ENCODE data around the gene FILIP1L. TPM values are rescaled to one million over a fixed set of nuclear protein-coding genes. Genes with fewer than 3 reads are reported as not detected.

Gene FILIP1L
- total and polyA plus RNA-seq, 2 of the 8 experiments (the other 6 are each of a cell fraction or from before 2014, with no cell fraction given), result 0.06 to 0.09 TPM

DNA sequence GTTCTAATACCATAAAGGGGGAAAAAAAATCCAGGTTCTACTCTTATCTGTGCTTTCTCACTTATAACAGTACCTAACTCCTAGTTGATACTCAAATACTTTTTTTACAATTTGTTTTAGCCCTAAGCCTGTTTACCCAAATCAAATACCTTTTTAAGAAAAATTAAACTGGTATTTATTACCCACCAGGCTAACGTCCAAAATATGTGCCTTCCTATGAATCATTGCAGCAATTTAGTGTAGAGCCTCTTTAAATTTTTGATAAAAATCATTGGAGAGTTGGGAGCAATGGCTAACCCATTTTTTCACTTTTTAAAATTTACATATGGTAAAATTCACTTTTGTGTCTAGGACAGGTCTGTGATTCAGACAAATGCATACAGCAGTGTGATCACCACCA, 27.9 kb downstream of the FILIP1L start:
- no peak for FAIRE-seq
- H2AFZ ChIP-seq (ENCODE audit: low read length), result no peak overlapping the region
- H3K4ac ChIP-seq (replicated peaks; ENCODE audit: insufficient read length, low read depth, low read length), result no peak overlapping the region
- H2BK120ac ChIP-seq (replicated peaks; ENCODE audit: low read depth, low read length), result no peak overlapping the region
- no peak overlapping the region for H3K56ac ChIP-seq (replicated peaks; ENCODE audit: insufficient read length, low read depth, low read length)
- WGBS, 2 experiments (ENCODE audit: extremely low coverage in 1 of 2, insufficient coverage in 1 of 2, insufficient read length in 1 of 2, insufficient replicate concordance in 2 of 2, low coverage in 1 of 2, low lambda C conversion rate in 2 of 2, missing lambda C conversion rate in 1 of 2), result 91% methylated on average over 1 of the region's 1 CpG; no CpG with 5 or more reads in 1 of the 2 experiments
- no peak for DNase-seq (ENCODE audit: low read depth in 1 of 2, low spot score in 2 of 2)
- H3K18ac ChIP-seq (ENCODE audit: extremely low read depth, low read length), result no peak overlapping the region
- no peak overlapping the region for H3K23ac ChIP-seq (ENCODE audit: insufficient read length)
- no peak overlapping the region for H3K27ac ChIP-seq (ENCODE audit: low read depth, low read length)
- no peaks in the 10 kb centered on the region for H3K9me3 ChIP-seq (ENCODE audit: insufficient read depth in 2 of 2, low read depth in 1 of 2, low read length in 1 of 2)
- H4K8ac ChIP-seq (ENCODE audit: extremely low read depth, insufficient read depth, low read length), result no peak overlapping the region
- no peak overlapping the region for H4K5ac ChIP-seq (ENCODE audit: insufficient read length, low read depth, low read length)
- no peaks in the 10 kb centered on the region for H3K79me2 ChIP-seq (ENCODE audit: control insufficient read depth in 1 of 2, insufficient read depth in 2 of 2, low read length in 2 of 2)
- no peaks in the 10 kb centered on the region for H3K79me1 ChIP-seq (ENCODE audit: low read depth, low read length)
- no peak overlapping the region for H2AK5ac ChIP-seq (ENCODE audit: low read depth, low read length)
- no peak overlapping the region for H2BK12ac ChIP-seq (ENCODE audit: low read depth, low read length)
- H2BK15ac ChIP-seq (ENCODE audit: low read length), result no peak overlapping the region
- H3K27me3 ChIP-seq (replicated peaks in 1 of 4; ENCODE audit: control insufficient read depth in 3 of 4, extremely low read depth in 1 of 4, insufficient read depth in 3 of 4, low read length in 3 of 4), result no peaks in the 10 kb centered on the region
- ChIA-PET POLR2A (ENCODE audit: partially characterized antibody) (no interaction called here), CTCF (ENCODE audit: partially characterized antibody) (no interaction called here)
- peaks cover 0 to 7% (median 3%) of the 10 kb centered on the region in 4 experiments; a peak in 5 of 7 replicates for H3K4me1 ChIP-seq (replicated peaks in 1 of 4; ENCODE audit: control insufficient read depth in 3 of 4, insufficient read depth in 4 of 4, low read length in 3 of 4)
- no peak overlapping the region for H3K14ac ChIP-seq (ENCODE audit: insufficient read length)
- H3K23me2 ChIP-seq (ENCODE audit: low read depth, low read length), result no peaks in the 10 kb centered on the region
- no peak overlapping the region for H2BK20ac ChIP-seq (ENCODE audit: low read length)
- no peaks in the 10 kb centered on the region for H3K36me3 ChIP-seq (ENCODE audit: control insufficient read depth in 2 of 4, insufficient read depth in 4 of 4, low read length in 3 of 4)
- H3K9ac ChIP-seq (replicated peaks in 1 of 4; ENCODE audit: extremely low read depth in 1 of 4, low read depth in 3 of 4, low read length in 3 of 4), result no peak overlapping the region
- no peak overlapping the region for H2BK5ac ChIP-seq (ENCODE audit: low read depth, low read length)
- no peaks in the 10 kb centered on the region for H4K20me1 ChIP-seq (replicated peaks in 1 of 2; ENCODE audit: control insufficient read depth in 1 of 2, insufficient read depth in 2 of 2, low read length in 2 of 2)
- no peak overlapping the region for H4K91ac ChIP-seq (replicated peaks; ENCODE audit: insufficient read length, low read length)
- H3K4me3 ChIP-seq (ENCODE audit: extremely low read depth in 1 of 4, insufficient read depth in 2 of 4, low read depth in 3 of 4, low read length in 4 of 4), result no peak overlapping the region
- no peak overlapping the region for H3K4me2 ChIP-seq (ENCODE audit: insufficient read depth in 1 of 2, low read depth in 2 of 2, low read length in 2 of 2)
- TF ChIP-seq SUZ12 (IDR thresholded peaks at IDR 0.05; ENCODE audit: low read length) (no peak), CEBPB (IDR thresholded peaks at IDR 0.05; ENCODE audit: low read depth, low read length) (no peak), BACH1 (IDR thresholded peaks at IDR 0.05; ENCODE audit: low read length) (no peak), RFX5 (IDR thresholded peaks at IDR 0.05; ENCODE audit: borderline replicate concordance, low read depth, low read length) (no peak), TAF1 (IDR thresholded peaks at IDR 0.05; ENCODE audit: low read depth, low read length) (no peak), JUN (IDR thresholded peaks at IDR 0.05; ENCODE audit: low read depth, low read length) (no peak), POU5F1 (IDR thresholded peaks at IDR 0.05; ENCODE audit: low read depth, low read length) (no peak)

Data from H1 (cell line).